HL-60 (cell line): ENCODE results near the gene ANK3.

ENCODE experiments used
- DNase-seq, 2 experiments: peaks; one replicate each; pipeline ENCODE4 v3.0.0-alpha.2; 2010 to 2020; ENCODE audit warnings: low read depth in 1 of 2, low spot score in 1 of 2
- H3K27ac ChIP-seq: fragments of 250-450 bp; sonication (Bioruptor Pico); replicated peaks from 2 replicates; pipeline ENCODE4 v1.5.1; 2020; ENCODE audit warnings: mild to moderate bottlenecking, moderate library complexity
- H3K27me3 ChIP-seq: fragments of 250-450 bp; sonication (Bioruptor Pico); 2 replicates; pipeline ENCODE4 v1.5.1; 2021; ENCODE audit warnings: mild to moderate bottlenecking, moderate library complexity; ENCODE audit not compliant: insufficient read depth, poor library complexity, severe bottlenecking
- H3K4me3 ChIP-seq: replicated peaks from 2 replicates; pipeline ENCODE4 v1.5.1; 2011; ENCODE audit warnings: mild to moderate bottlenecking, control low read depth, low read length; ENCODE audit not compliant: insufficient read depth
- GABPA ChIP-seq: IDR thresholded peaks from 2 replicates; pipeline ENCODE4 v1.6.1; 2012; ENCODE audit warnings: low read depth
- POLR2AphosphoS5 ChIP-seq: IDR thresholded peaks from 2 replicates; pipeline ENCODE4 v1.6.1; 2012; ENCODE audit warnings: low read depth
- SPI1 ChIP-seq: IDR thresholded peaks from 2 replicates; pipeline ENCODE4 v1.6.1; 2012; ENCODE audit warnings: low read depth, mild to moderate bottlenecking, borderline replicate concordance
- TF ChIP-seq, protein P1 (sequence below): IDR thresholded peaks from 2 replicates; pipeline ENCODE4 v1.6.1; 2012; ENCODE audit warnings: low read depth; ENCODE audit not compliant: insufficient replicate concordance
- TF ChIP-seq, protein P2 (sequence below): IDR thresholded peaks from one replicate; pipeline ENCODE4 v1.5.1; 2011; ENCODE audit warnings: low read length, control low read depth, inconsistent platforms; ENCODE audit not compliant: insufficient read depth

ANK3 gene

DNA sequence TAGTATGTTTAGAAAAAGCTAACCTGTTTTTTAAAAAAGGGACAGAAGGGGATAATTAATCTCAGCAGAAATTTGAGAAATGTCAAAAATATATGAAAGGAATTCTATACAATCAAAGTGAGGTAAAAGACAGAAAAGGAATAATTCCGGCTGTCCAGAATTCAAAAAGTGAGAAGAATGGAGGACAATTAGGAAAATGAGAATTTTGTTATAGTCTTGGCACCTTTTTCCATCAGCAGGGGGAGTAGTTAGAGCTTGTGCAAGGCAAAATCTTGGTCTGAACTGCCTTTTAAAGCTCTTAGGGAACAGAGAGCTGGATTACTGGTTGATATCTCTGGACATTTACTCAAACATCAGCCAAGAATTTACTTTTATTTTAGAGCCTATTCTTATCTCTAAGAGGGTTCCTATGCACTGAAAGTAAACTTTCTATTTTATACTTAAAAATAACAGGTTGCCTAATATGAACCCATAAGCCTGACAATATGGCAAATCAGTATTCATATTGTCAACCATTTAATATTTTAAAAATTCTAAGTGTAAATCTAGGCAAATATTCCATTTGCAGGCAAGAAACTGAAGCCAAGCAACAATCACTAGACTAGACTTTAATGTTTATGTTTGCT is 185.6 kb downstream of the ANK3 start:
- H3K27me3 ChIP-seq: no peaks in the 10 kb centered on the region
- H3K27ac ChIP-seq: no peak overlapping the region
- H3K4me3 ChIP-seq: no peak overlapping the region
- TF ChIP-seq, protein P1, sequence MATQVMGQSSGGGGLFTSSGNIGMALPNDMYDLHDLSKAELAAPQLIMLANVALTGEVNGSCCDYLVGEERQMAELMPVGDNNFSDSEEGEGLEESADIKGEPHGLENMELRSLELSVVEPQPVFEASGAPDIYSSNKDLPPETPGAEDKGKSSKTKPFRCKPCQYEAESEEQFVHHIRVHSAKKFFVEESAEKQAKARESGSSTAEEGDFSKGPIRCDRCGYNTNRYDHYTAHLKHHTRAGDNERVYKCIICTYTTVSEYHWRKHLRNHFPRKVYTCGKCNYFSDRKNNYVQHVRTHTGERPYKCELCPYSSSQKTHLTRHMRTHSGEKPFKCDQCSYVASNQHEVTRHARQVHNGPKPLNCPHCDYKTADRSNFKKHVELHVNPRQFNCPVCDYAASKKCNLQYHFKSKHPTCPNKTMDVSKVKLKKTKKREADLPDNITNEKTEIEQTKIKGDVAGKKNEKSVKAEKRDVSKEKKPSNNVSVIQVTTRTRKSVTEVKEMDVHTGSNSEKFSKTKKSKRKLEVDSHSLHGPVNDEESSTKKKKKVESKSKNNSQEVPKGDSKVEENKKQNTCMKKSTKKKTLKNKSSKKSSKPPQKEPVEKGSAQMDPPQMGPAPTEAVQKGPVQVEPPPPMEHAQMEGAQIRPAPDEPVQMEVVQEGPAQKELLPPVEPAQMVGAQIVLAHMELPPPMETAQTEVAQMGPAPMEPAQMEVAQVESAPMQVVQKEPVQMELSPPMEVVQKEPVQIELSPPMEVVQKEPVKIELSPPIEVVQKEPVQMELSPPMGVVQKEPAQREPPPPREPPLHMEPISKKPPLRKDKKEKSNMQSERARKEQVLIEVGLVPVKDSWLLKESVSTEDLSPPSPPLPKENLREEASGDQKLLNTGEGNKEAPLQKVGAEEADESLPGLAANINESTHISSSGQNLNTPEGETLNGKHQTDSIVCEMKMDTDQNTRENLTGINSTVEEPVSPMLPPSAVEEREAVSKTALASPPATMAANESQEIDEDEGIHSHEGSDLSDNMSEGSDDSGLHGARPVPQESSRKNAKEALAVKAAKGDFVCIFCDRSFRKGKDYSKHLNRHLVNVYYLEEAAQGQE: no peak
- TF ChIP-seq POLR2AphosphoS5: no peak
- no peak for TF ChIP-seq SPI1
- TF ChIP-seq, protein P2, sequence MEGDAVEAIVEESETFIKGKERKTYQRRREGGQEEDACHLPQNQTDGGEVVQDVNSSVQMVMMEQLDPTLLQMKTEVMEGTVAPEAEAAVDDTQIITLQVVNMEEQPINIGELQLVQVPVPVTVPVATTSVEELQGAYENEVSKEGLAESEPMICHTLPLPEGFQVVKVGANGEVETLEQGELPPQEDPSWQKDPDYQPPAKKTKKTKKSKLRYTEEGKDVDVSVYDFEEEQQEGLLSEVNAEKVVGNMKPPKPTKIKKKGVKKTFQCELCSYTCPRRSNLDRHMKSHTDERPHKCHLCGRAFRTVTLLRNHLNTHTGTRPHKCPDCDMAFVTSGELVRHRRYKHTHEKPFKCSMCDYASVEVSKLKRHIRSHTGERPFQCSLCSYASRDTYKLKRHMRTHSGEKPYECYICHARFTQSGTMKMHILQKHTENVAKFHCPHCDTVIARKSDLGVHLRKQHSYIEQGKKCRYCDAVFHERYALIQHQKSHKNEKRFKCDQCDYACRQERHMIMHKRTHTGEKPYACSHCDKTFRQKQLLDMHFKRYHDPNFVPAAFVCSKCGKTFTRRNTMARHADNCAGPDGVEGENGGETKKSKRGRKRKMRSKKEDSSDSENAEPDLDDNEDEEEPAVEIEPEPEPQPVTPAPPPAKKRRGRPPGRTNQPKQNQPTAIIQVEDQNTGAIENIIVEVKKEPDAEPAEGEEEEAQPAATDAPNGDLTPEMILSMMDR: no peak
- no peak for TF ChIP-seq GABPA
- no peak for DNase-seq

DNA sequence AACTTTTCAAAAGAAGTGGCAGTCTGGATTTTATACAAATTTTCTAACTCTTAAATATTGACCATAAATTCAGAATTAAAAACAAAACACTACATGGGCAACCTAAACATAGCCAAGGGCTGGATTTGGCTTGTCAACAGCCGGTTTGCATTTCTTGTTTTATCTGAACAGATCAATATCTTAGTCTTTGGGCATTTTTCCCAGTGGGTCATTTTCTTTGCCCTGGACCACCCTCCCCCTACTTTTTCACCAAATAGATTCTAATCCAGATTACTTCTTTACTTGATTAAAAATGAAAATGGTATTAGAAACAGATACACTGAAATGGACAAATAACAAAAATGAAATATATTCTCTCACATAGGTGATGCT is 189.0 kb downstream of the ANK3 start:
- no peak overlapping the region for H3K27ac ChIP-seq
- no peak for DNase-seq
- H3K4me3 ChIP-seq: no peak overlapping the region
- no peaks in the 10 kb centered on the region for H3K27me3 ChIP-seq
- TF ChIP-seq SPI1 (no peak), GABPA (no peak), POLR2AphosphoS5 (no peak)
- TF ChIP-seq, protein P1: no peak
- TF ChIP-seq, protein P2: no peak

DNA sequence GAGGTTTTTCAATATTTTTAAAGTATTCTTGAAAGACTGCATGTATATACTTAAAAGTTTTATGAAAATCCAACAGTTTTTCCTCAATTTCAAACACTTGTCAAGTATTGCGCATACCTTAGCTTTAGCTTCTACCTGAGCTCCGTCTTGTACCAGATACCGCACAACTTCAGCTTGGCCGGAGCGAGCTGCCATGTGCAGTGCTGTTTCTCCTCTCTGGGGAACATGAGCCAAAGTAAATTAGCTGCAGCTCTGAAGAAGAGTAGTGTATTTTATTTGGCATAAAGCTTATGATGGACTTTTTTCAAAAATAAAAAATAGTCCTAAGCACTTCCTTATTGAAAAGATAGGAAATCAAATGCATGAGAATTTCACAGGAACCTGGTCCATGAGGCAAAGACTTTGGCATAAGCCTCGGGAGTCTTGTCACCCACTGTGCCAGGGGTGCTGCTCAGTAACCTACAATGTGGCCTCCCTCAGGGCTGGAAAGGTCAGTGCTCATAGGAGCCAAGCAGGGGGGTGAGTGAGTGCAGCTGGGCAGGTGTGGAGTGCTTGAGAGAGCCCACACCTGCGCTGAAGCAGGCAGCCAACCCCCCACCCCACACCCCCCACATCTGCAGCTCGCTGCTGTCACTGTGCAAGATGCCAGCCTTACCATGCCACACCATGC is 189.5 kb downstream of the ANK3 start:
- TF ChIP-seq POLR2AphosphoS5 (no peak), GABPA (no peak), SPI1 (no peak)
- TF ChIP-seq, protein P2: no peak
- TF ChIP-seq, protein P1: no peak
- H3K27me3 ChIP-seq: no peaks in the 10 kb centered on the region
- no peak overlapping the region for H3K4me3 ChIP-seq
- no peak for DNase-seq
- no peak overlapping the region for H3K27ac ChIP-seq
